Medulla oblongata (tissue), 1 donor: ENCODE data around the gene FAM53B.

Source experiments
- DNase-seq: peaks from one replicate; pipeline ENCODE4 v3.0.0-alpha.2; 2015; ENCODE audit errors: extremely low spot score

Gene FAM53B

DNA sequence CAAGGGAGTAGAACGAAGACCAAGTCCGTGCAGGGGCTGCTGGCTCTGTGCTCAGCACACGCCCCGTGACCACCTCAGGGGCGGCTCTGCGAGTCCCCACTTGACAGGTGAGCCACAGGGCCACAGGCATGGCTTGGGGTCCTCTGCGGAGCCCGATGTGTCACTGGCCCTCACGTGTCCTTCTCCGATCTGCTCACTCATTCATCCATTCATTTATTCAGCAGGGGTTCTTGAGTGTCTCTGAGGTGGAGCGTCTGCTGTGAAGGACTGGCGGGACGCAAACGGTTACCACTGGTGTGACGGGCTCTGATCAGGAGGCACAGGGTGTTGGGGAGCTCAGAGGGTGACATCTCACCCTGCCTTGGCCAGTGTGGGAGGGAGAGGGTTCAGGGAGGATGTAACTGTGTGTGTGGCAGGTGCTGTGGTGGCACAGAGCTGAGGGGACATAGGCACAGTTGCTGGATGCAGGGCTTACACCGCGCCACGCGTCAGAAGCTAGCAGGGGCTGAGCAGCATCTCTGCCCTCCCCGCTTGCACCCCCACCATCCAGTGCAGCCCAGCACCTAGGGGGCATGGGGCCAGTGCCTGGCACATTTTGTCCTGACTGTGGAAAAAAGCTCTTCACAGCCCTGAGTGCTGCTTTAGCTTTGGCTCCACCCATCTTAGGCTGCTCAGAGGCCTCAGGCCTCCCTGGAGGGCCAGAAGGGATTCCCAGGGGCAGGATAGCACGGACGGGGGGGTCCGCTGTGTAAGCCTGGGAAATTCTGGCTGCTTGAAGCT, 165.8 kb downstream of the FAM53B start:
- no peak for DNase-seq

- no peak for DNase-seq
Measured at GRCh38 chr10:124577651-124578050, 166.5 kb downstream of the FAM53B start.

DNA sequence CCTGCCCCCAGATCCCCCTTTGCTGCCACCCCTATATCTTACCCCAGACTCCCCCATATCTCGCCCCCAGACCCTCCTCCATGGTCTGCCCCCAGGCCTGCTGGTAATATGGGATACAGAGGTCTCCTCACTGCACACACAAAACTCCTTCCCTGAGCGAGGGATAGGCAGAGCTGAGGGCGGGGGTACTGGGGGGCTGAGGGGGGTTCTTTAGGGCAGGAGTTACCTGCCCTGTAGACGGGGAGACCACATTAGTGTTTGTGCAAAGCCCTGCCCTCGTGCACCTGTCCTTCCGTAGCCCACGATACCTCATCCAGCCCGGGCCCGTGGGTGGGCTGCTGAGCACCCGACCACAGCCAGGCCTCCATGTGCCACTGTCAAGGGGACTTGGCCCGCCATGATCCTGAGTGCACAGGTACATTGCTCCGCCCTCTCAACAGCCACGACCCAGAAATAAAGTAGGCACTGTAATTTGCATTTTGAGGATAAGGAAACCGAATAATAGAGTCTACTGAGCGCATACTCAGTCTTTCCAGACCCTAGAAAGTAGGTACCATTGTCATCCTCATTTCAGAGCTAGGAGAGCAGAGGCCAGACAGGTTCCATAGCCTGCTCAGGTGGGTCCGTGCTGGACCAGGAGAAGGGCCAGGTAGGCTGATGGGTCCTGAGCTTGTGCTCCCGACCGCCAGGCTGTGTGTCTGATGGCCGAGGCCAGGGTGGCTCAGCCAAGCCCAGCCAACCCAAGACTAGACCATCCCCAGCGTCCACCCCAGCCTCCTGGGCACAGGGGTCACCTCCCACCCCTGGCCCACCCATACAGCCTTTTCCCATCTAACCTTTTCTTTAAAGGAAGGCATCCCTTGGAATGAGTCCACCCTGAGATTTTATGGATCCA, 167.4 kb downstream of the FAM53B start:
- no peak for DNase-seq

- no peak for DNase-seq
Measured at GRCh38 chr10:124575107-124576035, 168.8 kb downstream of the FAM53B start.

DNA sequence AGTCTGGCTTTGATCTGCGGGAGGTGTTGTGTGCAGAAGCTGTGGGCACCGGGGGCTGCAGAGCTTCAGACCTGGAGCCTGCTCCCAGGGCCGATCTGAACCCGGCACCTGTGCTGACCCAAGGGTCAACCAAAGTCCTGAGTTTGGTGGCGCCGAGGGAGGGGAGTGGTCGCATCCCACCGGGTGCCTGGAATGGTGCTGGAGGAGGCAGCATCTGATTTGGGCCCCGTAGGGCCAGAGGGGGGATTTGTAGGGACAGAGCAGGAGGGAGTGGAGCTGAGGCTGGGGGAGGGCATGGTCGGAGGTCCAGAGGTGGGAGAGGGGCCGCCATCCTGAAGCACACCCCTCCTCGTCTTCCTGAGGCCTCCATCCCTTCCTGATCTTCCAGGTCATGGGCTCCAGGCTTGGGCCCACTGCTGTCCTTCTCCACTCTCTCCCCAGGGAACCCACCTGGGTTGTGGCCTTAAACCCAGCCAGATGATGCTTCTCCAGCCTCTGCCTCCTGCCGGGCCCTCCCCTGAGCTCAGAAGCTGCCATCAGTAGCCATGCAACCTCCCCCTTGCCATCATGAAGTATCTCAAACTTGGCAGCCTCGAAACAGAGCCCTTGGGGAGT, 169.6 kb downstream of the FAM53B start:
- DNase-seq, result no peak

DNA sequence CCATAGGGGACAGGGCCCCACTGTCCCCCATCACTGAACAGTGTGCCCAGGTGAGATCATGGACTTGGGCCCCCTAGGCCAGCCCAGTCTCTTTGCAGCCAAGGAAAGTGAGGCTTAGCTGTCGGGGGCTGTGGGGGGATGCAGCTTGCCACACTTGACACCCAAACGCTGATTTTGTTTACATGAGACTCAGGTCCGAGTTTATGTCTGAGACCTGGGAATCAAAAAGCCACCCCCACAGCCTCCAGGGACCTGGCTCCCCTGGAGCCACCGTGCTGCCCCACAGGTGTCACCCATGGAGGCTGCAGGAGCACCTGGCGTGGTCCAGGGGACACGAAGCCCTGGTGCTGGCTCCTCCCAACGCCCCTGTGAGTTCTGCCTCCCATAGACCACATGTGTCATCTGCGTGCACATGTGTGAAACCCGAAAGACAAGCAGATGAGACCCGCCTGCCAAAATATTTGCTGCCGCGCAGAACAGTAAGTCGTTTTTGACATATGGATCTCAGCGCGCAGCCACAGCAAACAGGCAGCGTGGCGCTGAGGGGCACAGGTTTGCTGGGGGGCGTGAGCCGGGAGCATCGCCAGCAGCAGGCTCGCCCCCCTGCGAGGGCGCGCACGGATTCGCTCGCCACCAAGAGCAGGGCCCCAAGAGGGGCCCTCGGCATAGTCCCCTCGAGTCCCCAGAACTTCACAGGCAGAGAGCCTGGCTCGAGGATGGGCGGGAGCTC, 170.3 kb downstream of the FAM53B start:
- no peak for DNase-seq

GRCh38 chr10:124572751-124573150, 171.4 kb downstream of the FAM53B start:
- DNase-seq, result no peak

- DNase-seq, result no peak
Measured at GRCh38 chr10:124570646-124571045, 173.5 kb downstream of the FAM53B start.

- no peak for DNase-seq
Measured at GRCh38 chr10:124569623-124570470, 174.3 kb downstream of the FAM53B start.
